Testis (tissue), 3 donors: ENCODE results near the gene TFB2M. TPM values are rescaled to one million over a fixed set of nuclear protein-coding genes. Genes with fewer than 3 reads are reported as not detected.

ENCODE experiments used
- DNase-seq: peaks from one replicate; pipeline ENCODE4 v3.0.0-alpha.2; 2019
- H3K27ac ChIP-seq, 2 donors: fragments of 200-600 bp; sonication (generic); one replicate each; pipeline ENCODE4 v1.5.1; 2019
- H3K27me3 ChIP-seq: fragments of 200-600 bp; sonication (generic); one replicate; pipeline ENCODE4 v1.5.1; 2019
- H3K36me3 ChIP-seq: fragments of 200-600 bp; sonication (generic); one replicate; pipeline ENCODE4 v1.5.1; 2017; ENCODE audit warnings: low read depth; ENCODE audit errors: missing control alignments
- H3K4me1 ChIP-seq: fragments of 200-600 bp; sonication (generic); one replicate; pipeline ENCODE4 v1.5.1; 2019
- H3K4me3 ChIP-seq, 2 donors: fragments of 200-600 bp; sonication (generic); one replicate each; pipeline ENCODE4 v1.5.1; 2017 to 2019
- H3K9me3 ChIP-seq: fragments of 200-600 bp; sonication (generic); one replicate; pipeline ENCODE4 v1.5.1; 2017
- POLR2A ChIP-seq: fragments of 450-650 bp; IDR thresholded peaks from one replicate; pipeline ENCODE4 v1.6.1; 2017; ENCODE audit warnings: antibody characterized with exemption, mild to moderate bottlenecking, moderate library complexity
- WGBS, 2 donors: methylation state at CpG; one replicate each; pipeline ENCODE4 v1.1.5; 2018; 5-methylcytosine and 5-hydroxymethylcytosine counted together
- intact Hi-C: fragments of 100-400 bp; cut with DNase I; formaldehyde crosslinking; loops from one replicate; pipeline ENCODE4 v1.15.1; 2023; ENCODE audit warnings: low total_unique reads
- polyA plus RNA-seq: library from polyadenylated mRNA; stranded (reverse); fragments of 350-450 nt; fragmentation: Illumina TruSeq; extraction: RNeasy Lipid Tissue Mini Kit (QIAGEN cat#74804); gene quantifications from one replicate; pipeline ENCODE4 v1.2.3, GENCODE V29; 2014; ENCODE audit warnings: low read depth, low replicate concordance; ENCODE audit not compliant: insufficient read depth
- total RNA-seq, 2 donors: library from RNA; depleted of rRNA; stranded (reverse); fragments of >200 nt; gene quantifications; one replicate each; pipeline ENCODE4 v1.2.3, GENCODE V29; 2016
- TF ChIP-seq, protein P1 (sequence below), 3 experiments: fragments of 450-650 bp in 2 of 3; fragments of 200-600 bp in 1 of 3; sonication (generic) in 1 of 3; IDR thresholded peaks; one replicate each; pipeline ENCODE4 v1.5.1; 2016 to 2019; ENCODE audit warnings: antibody characterized with exemption in 3 of 3, mild to moderate bottlenecking in 2 of 3, moderate library complexity in 1 of 3

TFB2M gene
- total and polyA plus RNA-seq, 3 donors from 2014 or later: 15.7 to 20.0 (median 19.8) TPM

GRCh38 chr1:246552110-246552509, 14.0 kb downstream of the TFB2M start:
- no peak for TF ChIP-seq POLR2A
- TF ChIP-seq, protein P1, sequence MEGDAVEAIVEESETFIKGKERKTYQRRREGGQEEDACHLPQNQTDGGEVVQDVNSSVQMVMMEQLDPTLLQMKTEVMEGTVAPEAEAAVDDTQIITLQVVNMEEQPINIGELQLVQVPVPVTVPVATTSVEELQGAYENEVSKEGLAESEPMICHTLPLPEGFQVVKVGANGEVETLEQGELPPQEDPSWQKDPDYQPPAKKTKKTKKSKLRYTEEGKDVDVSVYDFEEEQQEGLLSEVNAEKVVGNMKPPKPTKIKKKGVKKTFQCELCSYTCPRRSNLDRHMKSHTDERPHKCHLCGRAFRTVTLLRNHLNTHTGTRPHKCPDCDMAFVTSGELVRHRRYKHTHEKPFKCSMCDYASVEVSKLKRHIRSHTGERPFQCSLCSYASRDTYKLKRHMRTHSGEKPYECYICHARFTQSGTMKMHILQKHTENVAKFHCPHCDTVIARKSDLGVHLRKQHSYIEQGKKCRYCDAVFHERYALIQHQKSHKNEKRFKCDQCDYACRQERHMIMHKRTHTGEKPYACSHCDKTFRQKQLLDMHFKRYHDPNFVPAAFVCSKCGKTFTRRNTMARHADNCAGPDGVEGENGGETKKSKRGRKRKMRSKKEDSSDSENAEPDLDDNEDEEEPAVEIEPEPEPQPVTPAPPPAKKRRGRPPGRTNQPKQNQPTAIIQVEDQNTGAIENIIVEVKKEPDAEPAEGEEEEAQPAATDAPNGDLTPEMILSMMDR (IDR thresholded peaks at IDR 0.05): no peak
- 86 to 88% methylated on average over 6 of the region's 6 CpGs for WGBS, 2 donors
- DNase-seq: no peak
- Histone ChIP-seq H3K9me3 (no peaks in the 10 kb centered on the region), H3K4me3 (no peak overlapping the region), H3K4me1 (no peaks in the 10 kb centered on the region), H3K27me3 (no peaks in the 10 kb centered on the region), H3K27ac (no peak overlapping the region), H3K36me3 (no peaks in the 10 kb centered on the region)
- intact Hi-C loops: no loop called here

DNA sequence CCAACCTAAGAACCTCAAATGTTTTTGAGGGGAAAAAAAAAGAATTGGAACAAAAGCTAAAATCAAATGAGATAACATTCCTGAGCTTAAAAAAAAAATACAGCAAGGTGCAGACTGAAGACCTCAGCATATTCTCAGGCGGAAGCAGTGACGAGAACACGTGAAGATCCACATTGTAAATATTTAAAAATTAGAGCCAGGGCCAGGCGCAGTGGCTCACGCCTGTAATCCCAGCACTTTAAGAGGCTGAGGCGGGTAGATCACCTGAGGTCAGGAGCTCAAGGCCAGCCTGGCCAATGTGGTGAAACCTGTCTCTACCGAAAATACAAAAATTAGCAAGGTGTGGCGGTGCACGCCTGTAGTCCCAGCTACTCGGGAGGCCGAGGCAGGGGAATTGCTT, 15.7 kb downstream of the TFB2M start:
- H3K36me3 ChIP-seq: no peaks in the 10 kb centered on the region
- 67 to 74% methylated on average over 11 of the region's 11 CpGs for WGBS, 2 donors
- no peak overlapping the region for H3K27ac ChIP-seq
- H3K4me3 ChIP-seq: no peak overlapping the region
- intact Hi-C loops: no loop called here
- no peaks in the 10 kb centered on the region for H3K9me3 ChIP-seq
- no peak for TF ChIP-seq POLR2A
- TF ChIP-seq, protein P1 (IDR thresholded peaks at IDR 0.05): no peak
- no peaks in the 10 kb centered on the region for H3K4me1 ChIP-seq
- no peaks in the 10 kb centered on the region for H3K27me3 ChIP-seq
- DNase-seq: no peak

DNA sequence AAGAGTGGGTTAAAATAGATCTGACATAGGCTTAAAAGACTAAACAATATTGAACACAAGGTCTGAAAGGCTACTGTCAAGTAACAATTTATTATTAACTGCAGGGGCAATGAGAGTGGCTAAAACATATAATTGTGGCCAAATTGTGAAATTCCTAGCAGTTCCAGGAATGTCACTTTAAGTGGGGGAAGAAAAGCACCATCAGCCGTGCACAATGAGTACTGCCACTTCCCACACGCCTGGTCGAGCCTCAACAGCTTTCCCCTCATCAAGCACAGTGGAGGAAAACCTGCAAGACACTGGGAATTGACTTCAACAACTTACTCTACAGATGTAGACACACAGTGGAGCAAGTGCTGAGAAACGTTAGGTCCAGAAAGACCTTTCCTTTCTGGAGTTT, 16.4 kb downstream of the TFB2M start:
- no peak for DNase-seq
- intact Hi-C loops: no loop called here
- 43 to 50% methylated on average over 4 of the region's 4 CpGs for WGBS, 2 donors
- Histone ChIP-seq H3K4me3 (no peak overlapping the region), H3K27me3 (no peaks in the 10 kb centered on the region), H3K27ac (no peak overlapping the region), H3K9me3 (no peaks in the 10 kb centered on the region), H3K36me3 (no peaks in the 10 kb centered on the region), H3K4me1 (no peaks in the 10 kb centered on the region)
- TF ChIP-seq, protein P1 (IDR thresholded peaks at IDR 0.05): no peak
- no peak for TF ChIP-seq POLR2A

- intact Hi-C loops: no loop called here
- Histone ChIP-seq H3K9me3 (no peaks in the 10 kb centered on the region), H3K4me1 (no peaks in the 10 kb centered on the region), H3K27ac (no peak overlapping the region), H3K27me3 (no peaks in the 10 kb centered on the region), H3K4me3 (no peak overlapping the region), H3K36me3 (no peaks in the 10 kb centered on the region)
- 80 to 94% methylated on average over 1 of the region's 1 CpG for WGBS, 2 donors
- DNase-seq: no peak
- TF ChIP-seq, protein P1 (IDR thresholded peaks at IDR 0.05): no peak
- TF ChIP-seq POLR2A: no peak
Measured at GRCh38 chr1:246544001-246544400, 22.1 kb downstream of the TFB2M start.

- no peak for TF ChIP-seq POLR2A
- TF ChIP-seq, protein P1 (IDR thresholded peaks at IDR 0.05): no peak
- Histone ChIP-seq H3K36me3 (no peaks in the 10 kb centered on the region), H3K4me3 (no peak overlapping the region), H3K27ac (no peak overlapping the region), H3K4me1 (no peaks in the 10 kb centered on the region), H3K27me3 (no peaks in the 10 kb centered on the region), H3K9me3 (no peaks in the 10 kb centered on the region)
- 88 to 89% methylated on average over 7 of the region's 7 CpGs for WGBS, 2 donors
- intact Hi-C loops: no loop called here
- DNase-seq: no peak
Measured at GRCh38 chr1:246540738-246541491, 25.1 kb downstream of the TFB2M start.
